ENCODE results near the gene SLCO2A1.

The SLCO2A1 gene

DNA sequence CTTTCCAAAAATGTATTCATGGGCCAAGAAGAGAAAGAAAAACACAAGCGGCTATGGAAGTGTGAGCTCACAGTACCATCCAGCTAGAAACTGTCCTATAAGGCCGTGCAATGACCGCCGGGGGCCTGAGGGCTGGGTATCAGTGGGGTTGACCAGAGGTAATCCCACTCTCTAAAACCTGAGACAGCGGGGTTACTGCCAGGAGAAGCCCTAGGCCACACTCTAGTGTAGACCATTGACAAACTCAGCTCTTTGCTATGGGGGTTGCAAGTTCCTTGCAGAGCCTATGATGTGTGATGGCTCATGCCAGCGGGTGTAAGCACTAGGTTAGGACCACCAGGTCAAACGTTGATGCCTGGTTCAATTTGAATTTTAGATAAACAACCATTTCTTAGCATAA is 25.9 kb upstream of the SLCO2A1 start:
- no peak overlapping the region for H3K4me3 ChIP-seq (ENCODE audit: low read depth, low read length)
- no peak for DNase-seq (ENCODE audit: low read depth)
- TF ChIP-seq, protein P1, sequence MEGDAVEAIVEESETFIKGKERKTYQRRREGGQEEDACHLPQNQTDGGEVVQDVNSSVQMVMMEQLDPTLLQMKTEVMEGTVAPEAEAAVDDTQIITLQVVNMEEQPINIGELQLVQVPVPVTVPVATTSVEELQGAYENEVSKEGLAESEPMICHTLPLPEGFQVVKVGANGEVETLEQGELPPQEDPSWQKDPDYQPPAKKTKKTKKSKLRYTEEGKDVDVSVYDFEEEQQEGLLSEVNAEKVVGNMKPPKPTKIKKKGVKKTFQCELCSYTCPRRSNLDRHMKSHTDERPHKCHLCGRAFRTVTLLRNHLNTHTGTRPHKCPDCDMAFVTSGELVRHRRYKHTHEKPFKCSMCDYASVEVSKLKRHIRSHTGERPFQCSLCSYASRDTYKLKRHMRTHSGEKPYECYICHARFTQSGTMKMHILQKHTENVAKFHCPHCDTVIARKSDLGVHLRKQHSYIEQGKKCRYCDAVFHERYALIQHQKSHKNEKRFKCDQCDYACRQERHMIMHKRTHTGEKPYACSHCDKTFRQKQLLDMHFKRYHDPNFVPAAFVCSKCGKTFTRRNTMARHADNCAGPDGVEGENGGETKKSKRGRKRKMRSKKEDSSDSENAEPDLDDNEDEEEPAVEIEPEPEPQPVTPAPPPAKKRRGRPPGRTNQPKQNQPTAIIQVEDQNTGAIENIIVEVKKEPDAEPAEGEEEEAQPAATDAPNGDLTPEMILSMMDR (IDR thresholded peaks at IDR 0.05; ENCODE audit: insufficient read depth, low read depth, low read length, missing control alignments) = no peak

GRCh38 chr3:134054881-134055280 is 25.2 kb upstream of the SLCO2A1 start:
- DNase-seq (ENCODE audit: low read depth) = no peak
- TF ChIP-seq, protein P1 (IDR thresholded peaks at IDR 0.05; ENCODE audit: insufficient read depth, low read depth, low read length, missing control alignments) = no peak
- no peak overlapping the region for H3K4me3 ChIP-seq (ENCODE audit: low read depth, low read length)

DNA sequence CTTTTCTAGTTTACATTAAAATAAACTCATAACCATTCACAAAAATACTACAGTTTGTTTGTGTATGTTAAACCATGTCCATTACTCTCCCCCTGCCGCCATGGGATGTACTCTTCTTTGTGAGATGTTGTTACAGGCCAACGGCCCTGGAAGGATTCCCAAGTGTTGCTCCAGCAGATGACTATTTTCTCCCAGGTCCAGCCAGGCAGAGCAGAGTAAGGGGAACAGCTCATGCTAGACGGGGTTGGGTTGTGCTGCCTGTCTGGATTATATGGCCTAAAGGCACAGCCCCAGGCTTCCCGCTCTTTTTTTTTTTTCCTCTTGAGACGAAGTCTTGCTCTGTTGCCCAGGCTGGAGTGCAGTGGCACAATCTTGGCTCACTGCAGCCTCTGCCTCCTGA is 24.5 kb upstream of the SLCO2A1 start:
- TF ChIP-seq, protein P1 (IDR thresholded peaks at IDR 0.05; ENCODE audit: insufficient read depth, low read depth, low read length, missing control alignments) = no peak
- H3K4me3 ChIP-seq (ENCODE audit: low read depth, low read length) = no peak overlapping the region
- no peak for DNase-seq (ENCODE audit: low read depth)

GRCh38 chr3:134052370-134052769 is 22.6 kb upstream of the SLCO2A1 start:
- TF ChIP-seq, protein P1 (IDR thresholded peaks at IDR 0.05; ENCODE audit: insufficient read depth, low read depth, low read length, missing control alignments) = no peak
- no peak overlapping the region for H3K4me3 ChIP-seq (ENCODE audit: low read depth, low read length)
- DNase-seq (ENCODE audit: low read depth) = no peak

DNA sequence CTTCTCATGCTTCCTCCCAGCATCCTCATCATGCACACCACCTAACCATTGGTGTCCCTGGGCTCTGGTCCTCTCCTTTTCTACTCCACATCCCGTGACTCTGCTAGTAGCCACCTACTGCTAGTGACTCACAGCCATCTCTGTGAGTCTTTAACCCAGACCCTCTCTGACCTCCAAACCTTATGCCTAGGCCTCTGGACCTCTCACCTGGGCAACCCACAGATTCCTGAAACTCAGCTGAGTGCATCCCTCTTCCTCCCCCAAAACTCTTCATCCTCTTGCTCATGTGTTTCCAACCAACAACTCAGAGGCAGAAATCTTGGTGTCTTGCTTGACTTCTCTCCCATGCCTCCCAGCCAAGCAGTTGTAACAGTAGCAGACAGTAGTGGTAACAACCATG is 20.0 kb upstream of the SLCO2A1 start:
- H3K4me3 ChIP-seq (ENCODE audit: low read depth, low read length) = no peak overlapping the region
- no peak for DNase-seq (ENCODE audit: low read depth)
- TF ChIP-seq, protein P1 (IDR thresholded peaks at IDR 0.05; ENCODE audit: insufficient read depth, low read depth, low read length, missing control alignments) = no peak

- TF ChIP-seq, protein P1 (IDR thresholded peaks at IDR 0.05; ENCODE audit: insufficient read depth, low read depth, low read length, missing control alignments) = no peak
- no peak overlapping the region for H3K4me3 ChIP-seq (ENCODE audit: low read depth, low read length)
- no peak for DNase-seq (ENCODE audit: low read depth)
Measured at GRCh38 chr3:134048278-134048996, 18.7 kb upstream of the SLCO2A1 start.

DNA sequence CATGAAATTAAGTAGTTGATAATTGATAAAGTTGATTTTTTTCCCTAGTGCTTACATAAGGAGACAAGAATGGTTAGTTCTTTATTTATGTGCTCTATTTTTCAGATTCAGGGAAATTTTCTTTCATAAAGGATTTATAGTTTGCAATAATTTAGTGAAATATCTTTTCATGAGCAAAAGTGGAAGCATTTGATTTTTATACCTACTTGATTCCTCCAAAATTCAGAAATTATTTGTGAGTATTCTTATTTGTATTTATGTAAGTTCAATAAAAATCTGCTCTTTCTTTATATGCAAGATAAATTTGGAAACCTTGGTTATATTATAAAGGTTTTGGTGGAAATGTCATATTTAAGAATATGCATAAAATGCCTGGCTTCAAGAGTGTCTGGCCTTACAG is 14.7 kb upstream of the SLCO2A1 start:
- DNase-seq (ENCODE audit: low read depth) = no peak
- no peak overlapping the region for H3K4me3 ChIP-seq (ENCODE audit: low read depth, low read length)

More for the DNA sequence above, 14.7 kb upstream of the SLCO2A1 start:
- TF ChIP-seq, protein P1 (IDR thresholded peaks at IDR 0.05; ENCODE audit: insufficient read depth, low read depth, low read length, missing control alignments) = no peak
